T-helper 1 cell treated with Interleukin-12 subunit alpha and Interleukin-12 subunit beta and Interleukin-4 antibody, amounts not matched to agents 30 μg/mL and 1 μg/mL, for 36 hours (primary cell): Measurements from ENCODE around the gene ADAMTS15.

Experiments
- H3K27ac Mint-ChIP-seq: one replicate; pipeline ENCODE4 v1.8.0; 2021; ENCODE audit warnings: mild to moderate bottlenecking, mixed read lengths
- H3K27me3 Mint-ChIP-seq: one replicate; pipeline ENCODE4 v1.8.0; 2021; ENCODE audit warnings: low read depth, mixed read lengths
- H3K36me3 Mint-ChIP-seq: one replicate; pipeline ENCODE4 v1.8.0; 2021; ENCODE audit warnings: low read depth, mixed read lengths
- H3K4me1 Mint-ChIP-seq: one replicate; pipeline ENCODE4 v1.8.0; 2021; ENCODE audit warnings: low read depth, mixed read lengths
- H3K4me3 Mint-ChIP-seq: one replicate; pipeline ENCODE4 v1.8.0; 2021; ENCODE audit warnings: mild to moderate bottlenecking, moderate library complexity, mixed read lengths
- H3K9me3 Mint-ChIP-seq: one replicate; pipeline ENCODE4 v1.8.0; 2021; ENCODE audit warnings: mixed read lengths

The ADAMTS15 gene

GRCh38 chr11:130485983-130486382 lies 37.5 kb downstream of the ADAMTS15 start:
- Mint-ChIP-seq H3K36me3 (no peaks in the 10 kb centered on the region), H3K27me3 (peaks cover 5% of the 10 kb centered on the region), H3K9me3 (no peaks in the 10 kb centered on the region), H3K4me3 (no peak overlapping the region), H3K27ac (no peak overlapping the region), H3K4me1 (no peaks in the 10 kb centered on the region)

- Mint-ChIP-seq H3K36me3 (no peaks in the 10 kb centered on the region), H3K27me3 (peaks cover 9% of the 10 kb centered on the region), H3K9me3 (no peaks in the 10 kb centered on the region), H3K27ac (no peak overlapping the region), H3K4me1 (no peaks in the 10 kb centered on the region), H3K4me3 (no peak overlapping the region)
These were observed 38.0 kb downstream of the ADAMTS15 start for GRCh38 chr11:130486391-130486836.

DNA sequence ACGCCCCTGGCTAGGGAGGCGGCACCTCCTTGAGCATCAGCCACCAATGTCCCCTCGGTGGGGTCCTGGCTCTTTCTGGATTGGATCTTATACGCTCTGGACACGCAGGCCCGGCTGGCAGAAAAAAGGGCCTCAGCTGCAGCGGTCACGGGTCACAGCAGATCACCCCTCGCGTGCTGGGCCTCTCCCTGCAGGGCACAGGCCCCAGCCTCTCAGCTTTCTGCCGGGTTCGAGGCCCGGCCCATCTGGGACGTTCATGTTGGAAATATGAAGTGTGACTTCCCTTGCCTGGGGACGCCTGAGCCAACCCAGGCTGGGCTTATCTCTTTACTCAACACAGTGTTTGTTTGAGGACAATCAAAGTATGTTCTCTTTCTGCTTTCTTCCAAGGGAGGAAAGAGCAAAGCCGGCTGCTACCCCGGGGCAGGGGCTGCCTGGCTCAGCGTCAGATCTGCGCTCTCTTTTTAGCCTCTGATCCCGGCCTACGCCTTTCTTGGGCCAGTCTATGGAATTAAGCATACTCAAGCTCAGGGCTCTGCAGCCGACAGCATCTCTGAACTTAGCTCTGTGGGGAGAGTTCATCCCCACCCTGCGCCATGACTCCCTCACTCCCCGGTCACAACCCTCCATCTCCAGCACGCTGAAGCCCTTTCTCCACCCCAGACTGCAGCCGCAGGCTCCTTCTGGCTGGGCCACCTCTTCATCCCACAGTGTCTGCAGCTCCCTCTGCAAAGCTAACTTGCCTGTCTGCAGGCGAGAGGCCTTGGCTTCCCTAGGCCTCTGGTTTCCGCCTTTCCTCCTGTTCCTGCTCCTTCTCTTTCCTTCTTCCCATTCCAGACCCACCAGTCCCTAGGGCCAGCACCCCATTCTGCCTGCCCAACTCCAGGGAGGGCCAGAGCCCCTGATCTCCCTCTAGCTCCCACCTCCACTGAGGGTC lies 38.8 kb downstream of the ADAMTS15 start:
- H3K27me3 Mint-ChIP-seq, result peaks cover 15% of the 10 kb centered on the region
- H3K4me3 Mint-ChIP-seq, result no peak overlapping the region
- H3K4me1 Mint-ChIP-seq, result no peaks in the 10 kb centered on the region
- H3K9me3 Mint-ChIP-seq, result no peaks in the 10 kb centered on the region
- H3K27ac Mint-ChIP-seq, result no peak overlapping the region
- no peaks in the 10 kb centered on the region for H3K36me3 Mint-ChIP-seq

DNA sequence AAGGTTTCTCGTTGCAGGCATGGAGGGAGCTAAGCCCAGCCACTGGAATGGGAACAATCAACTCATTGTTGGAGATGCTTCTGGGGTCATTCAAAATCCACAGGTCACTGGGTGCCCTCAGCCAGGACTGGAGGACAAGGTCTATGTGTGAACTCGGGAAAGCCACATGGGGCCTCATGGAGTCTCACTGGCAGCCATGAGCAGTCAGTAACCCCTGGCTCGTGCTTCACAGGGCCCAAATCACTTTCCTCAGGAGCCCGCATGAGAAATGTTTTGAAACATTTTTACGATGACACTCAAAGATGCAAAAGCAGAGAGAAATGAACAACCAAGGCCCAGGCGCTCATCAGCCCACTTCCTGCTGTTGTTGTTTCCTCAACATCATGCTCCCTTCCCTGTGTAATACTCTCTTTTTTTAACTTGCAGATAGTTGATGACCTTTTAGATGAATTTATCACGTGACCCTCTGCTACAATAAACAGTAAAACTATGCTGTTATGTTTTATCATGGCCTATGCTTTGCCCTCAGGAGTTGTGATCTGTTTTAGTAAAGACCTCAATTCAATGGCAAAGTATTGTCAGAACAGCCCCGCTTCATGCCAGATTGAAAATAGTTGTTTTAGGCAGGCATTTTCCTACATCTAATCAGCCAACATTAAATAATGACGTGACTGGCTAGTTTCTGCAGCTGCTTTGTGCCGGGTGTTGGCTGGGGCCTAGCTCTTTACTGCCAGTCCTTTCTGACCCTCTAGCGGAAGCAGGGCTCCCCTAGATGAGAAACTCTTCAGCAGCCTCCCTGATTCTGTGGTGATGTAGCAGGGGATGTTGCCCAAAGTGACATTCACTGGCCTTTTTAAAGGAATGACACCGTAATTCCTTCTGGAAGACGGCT lies 39.7 kb downstream of the ADAMTS15 start:
- Mint-ChIP-seq H3K9me3 (no peaks in the 10 kb centered on the region), H3K4me3 (no peak overlapping the region), H3K27ac (no peak overlapping the region), H3K27me3 (peaks cover 20% of the 10 kb centered on the region), H3K36me3 (no peaks in the 10 kb centered on the region), H3K4me1 (no peaks in the 10 kb centered on the region)

DNA sequence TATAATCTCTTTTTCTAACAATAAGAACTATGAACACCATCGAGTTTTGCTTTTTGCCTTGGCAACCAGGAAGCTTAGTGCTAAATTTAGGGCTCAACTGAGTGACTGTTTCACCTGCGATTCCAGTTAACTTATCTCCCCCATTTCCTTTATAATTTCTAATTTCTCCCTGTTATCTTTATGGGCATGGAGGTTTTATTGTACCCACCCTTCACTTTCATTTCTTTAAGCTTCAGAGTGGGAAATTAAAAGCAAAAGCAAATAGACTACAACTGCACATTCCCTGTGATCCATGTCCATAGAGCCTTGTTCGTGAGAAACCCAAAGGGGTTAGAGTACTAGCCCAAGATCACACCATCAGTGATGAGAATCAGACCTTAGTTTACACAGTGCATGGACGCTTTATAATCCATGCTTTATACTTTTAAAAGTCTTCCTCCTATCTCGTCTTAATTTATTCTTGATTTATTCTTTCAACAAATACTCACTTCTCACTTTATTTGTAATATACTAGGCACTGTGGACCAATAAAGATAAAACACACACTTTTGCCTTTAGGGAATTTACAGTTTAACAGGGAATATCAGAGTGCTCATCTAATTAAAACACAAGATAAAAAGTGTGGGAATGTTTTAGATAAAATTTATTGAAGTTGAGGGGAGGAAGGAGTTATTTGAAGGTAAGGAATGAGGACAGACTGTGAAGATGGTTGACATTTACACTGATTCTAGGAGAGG lies 40.6 kb downstream of the ADAMTS15 start:
- Mint-ChIP-seq H3K36me3 (no peaks in the 10 kb centered on the region), H3K4me3 (no peak overlapping the region), H3K27ac (no peak overlapping the region), H3K4me1 (no peaks in the 10 kb centered on the region), H3K27me3 (peaks cover 19% of the 10 kb centered on the region), H3K9me3 (no peaks in the 10 kb centered on the region)

DNA sequence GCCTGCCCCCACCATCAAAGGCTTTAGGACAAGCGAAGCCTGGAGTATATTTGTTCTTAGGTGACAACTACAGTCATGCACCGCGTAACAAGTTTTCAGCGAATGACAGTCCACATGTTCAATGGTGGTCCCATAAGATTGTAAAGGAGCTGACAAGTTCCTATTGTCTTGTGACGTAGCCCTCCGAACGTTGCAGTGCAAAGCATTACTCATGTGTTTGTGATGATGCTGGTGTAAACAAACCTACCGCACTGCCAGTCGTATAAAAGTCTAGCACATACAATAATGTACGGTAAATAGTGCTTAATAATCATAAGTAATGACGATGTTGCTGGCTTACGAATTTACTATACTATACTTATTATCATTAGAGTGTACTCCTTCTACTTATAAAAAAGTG lies 41.3 kb downstream of the ADAMTS15 start:
- H3K9me3 Mint-ChIP-seq, result no peaks in the 10 kb centered on the region
- H3K4me1 Mint-ChIP-seq, result no peaks in the 10 kb centered on the region
- H3K36me3 Mint-ChIP-seq, result no peaks in the 10 kb centered on the region
- no peak overlapping the region for H3K4me3 Mint-ChIP-seq
- H3K27me3 Mint-ChIP-seq, result peaks cover 22% of the 10 kb centered on the region
- H3K27ac Mint-ChIP-seq, result no peak overlapping the region

DNA sequence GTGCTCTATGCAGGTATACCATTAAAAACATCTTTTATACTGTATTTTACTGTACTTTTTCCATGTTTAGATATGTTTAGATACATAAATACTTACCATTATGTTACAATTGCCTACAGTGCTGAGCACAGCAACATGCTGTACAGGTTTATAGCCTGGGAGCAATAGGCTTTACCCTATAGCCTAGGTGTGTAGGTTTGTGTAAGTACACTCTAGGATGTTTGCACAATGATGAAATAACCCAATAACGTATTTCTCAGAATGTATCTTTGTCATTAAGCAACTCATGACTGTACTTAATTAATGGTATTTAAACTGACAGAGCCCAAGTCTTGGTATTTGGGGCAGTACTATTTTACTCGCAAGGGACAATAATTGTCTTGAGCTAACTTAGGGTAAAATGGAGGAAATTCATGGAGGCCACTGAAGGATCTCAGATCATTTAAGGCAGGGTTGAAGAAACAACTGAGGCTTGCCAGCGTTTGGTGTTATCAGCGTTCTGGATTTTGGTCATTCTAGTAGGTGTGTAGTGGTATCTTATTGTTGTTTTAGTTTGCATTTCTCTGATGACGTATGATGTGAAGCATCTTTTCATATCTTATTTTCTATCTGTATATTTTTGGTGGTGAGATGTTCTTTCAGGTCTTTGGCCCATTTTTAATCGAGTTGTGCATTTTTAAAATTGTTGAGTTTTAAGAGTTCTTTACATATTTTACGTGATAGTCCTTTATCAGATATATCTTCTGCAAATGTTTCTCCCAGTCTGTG lies 42.4 kb downstream of the ADAMTS15 start:
- Mint-ChIP-seq H3K36me3 (no peaks in the 10 kb centered on the region), H3K4me3 (no peak overlapping the region), H3K9me3 (no peaks in the 10 kb centered on the region), H3K27ac (no peak overlapping the region), H3K4me1 (no peaks in the 10 kb centered on the region), H3K27me3 (peaks cover 24% of the 10 kb centered on the region)

- H3K4me3 Mint-ChIP-seq, result no peak overlapping the region
- no peaks in the 10 kb centered on the region for H3K9me3 Mint-ChIP-seq
- H3K4me1 Mint-ChIP-seq, result no peaks in the 10 kb centered on the region
- no peaks in the 10 kb centered on the region for H3K36me3 Mint-ChIP-seq
- no peak overlapping the region for H3K27ac Mint-ChIP-seq
- H3K27me3 Mint-ChIP-seq, result peaks cover 31% of the 10 kb centered on the region
These were observed 49.7 kb downstream of the ADAMTS15 start for GRCh38 chr11:130498181-130498580.

- H3K4me1 Mint-ChIP-seq, result no peaks in the 10 kb centered on the region
- H3K27me3 Mint-ChIP-seq, result peaks cover 28% of the 10 kb centered on the region
- H3K4me3 Mint-ChIP-seq, result no peak overlapping the region
- H3K36me3 Mint-ChIP-seq, result no peaks in the 10 kb centered on the region
- no peaks in the 10 kb centered on the region for H3K9me3 Mint-ChIP-seq
- H3K27ac Mint-ChIP-seq, result no peak overlapping the region
These were observed 51.4 kb downstream of the ADAMTS15 start for GRCh38 chr11:130499828-130500227.

DNA sequence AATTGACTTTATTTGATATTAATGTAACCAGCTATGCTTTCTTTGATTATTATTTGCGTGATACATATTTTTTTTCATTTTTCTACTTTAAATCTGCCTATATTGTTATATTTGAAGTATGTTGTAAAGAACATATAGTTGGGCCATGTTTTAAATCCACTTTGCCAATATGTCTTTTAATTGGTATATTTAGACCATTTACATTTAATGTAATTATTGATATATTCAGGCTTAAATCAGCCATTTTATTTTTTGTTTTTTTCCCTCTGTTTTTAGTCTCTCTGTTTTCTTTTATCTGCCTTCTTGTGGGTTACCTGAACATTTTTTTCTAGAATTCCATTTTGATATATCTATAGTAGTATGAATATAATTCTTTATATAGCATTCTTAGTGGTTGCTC lies 55.9 kb downstream of the ADAMTS15 start:
- H3K4me3 Mint-ChIP-seq, result no peak overlapping the region
- H3K27me3 Mint-ChIP-seq, result peaks cover 18% of the 10 kb centered on the region
- H3K9me3 Mint-ChIP-seq, result peaks cover 19% of the 10 kb centered on the region
- H3K27ac Mint-ChIP-seq, result no peak overlapping the region
- no peaks in the 10 kb centered on the region for H3K4me1 Mint-ChIP-seq
- H3K36me3 Mint-ChIP-seq, result no peaks in the 10 kb centered on the region

DNA sequence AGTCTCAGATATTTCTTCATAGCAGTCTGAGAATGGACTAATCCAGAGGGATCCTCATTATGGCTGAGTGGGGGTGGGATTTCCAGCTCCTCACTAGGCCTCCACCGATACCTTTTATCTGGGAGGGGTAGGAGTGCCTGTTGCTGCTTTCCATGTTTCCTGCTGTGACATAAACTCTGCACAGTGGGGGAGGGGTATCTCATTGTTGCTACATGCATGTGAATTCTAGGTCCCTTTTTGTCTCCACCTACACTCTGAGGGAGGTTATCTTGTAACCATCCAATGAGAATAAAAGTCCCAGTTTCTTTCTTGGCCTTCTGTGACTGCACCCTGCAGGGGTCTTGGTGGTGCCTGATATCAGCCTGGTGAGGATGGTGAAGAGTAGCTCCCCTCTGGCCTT lies 60.5 kb downstream of the ADAMTS15 start:
- H3K4me1 Mint-ChIP-seq, result no peaks in the 10 kb centered on the region

DNA sequence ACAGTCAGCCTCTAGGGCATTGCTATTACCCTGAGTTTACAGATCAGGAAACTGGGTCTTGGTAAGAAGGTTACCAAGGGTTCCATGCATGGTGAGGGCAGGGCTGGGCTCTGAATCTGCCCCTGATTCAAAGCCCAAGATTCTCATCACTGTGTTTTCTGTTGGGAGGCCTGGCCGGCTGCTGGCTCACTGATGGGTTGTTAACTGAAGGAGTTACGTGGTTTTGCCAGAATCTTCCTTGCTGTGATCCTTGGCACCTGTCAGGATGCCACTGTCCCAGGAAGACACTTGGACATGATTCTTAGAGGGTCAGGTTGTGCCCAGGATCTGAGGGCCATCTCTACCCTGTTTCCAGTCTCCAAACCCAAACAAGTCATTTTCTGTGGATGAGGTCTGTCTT lies 61.5 kb downstream of the ADAMTS15 start:
- Mint-ChIP-seq H3K27me3 (peaks cover 3% of the 10 kb centered on the region), H3K4me3 (no peak overlapping the region), H3K36me3 (no peaks in the 10 kb centered on the region), H3K27ac (no peak overlapping the region), H3K9me3 (peaks cover 19% of the 10 kb centered on the region), H3K4me1 (no peaks in the 10 kb centered on the region)

More for the DNA sequence above, 60.5 kb downstream of the ADAMTS15 start:
- Mint-ChIP-seq H3K4me3 (no peak overlapping the region), H3K27me3 (peaks cover 3% of the 10 kb centered on the region), H3K9me3 (peaks cover 19% of the 10 kb centered on the region), H3K27ac (no peak overlapping the region), H3K36me3 (no peaks in the 10 kb centered on the region)

- no peaks in the 10 kb centered on the region for H3K4me1 Mint-ChIP-seq
- H3K9me3 Mint-ChIP-seq, result peaks cover 19% of the 10 kb centered on the region
- no peaks in the 10 kb centered on the region for H3K27me3 Mint-ChIP-seq
- H3K36me3 Mint-ChIP-seq, result no peaks in the 10 kb centered on the region
- no peak overlapping the region for H3K27ac Mint-ChIP-seq
- no peak overlapping the region for H3K4me3 Mint-ChIP-seq
These were observed 62.1 kb downstream of the ADAMTS15 start for GRCh38 chr11:130510407-130511006.
